Activated gamma-delta T cell treated with Interleukin-2 at 50 U/mL for 16 hours (primary cell): ENCODE results near the gene IMMP2L.
"Not testable (repeated sequence)": the region's sequence is repeated elsewhere in the genome, so short reads cannot be mapped to it uniquely, and the experiment has no call there.

Experiments
- DNase-seq: peaks from one replicate; pipeline ENCODE4 v3.0.0-alpha.2; 2020

The IMMP2L gene

DNA sequence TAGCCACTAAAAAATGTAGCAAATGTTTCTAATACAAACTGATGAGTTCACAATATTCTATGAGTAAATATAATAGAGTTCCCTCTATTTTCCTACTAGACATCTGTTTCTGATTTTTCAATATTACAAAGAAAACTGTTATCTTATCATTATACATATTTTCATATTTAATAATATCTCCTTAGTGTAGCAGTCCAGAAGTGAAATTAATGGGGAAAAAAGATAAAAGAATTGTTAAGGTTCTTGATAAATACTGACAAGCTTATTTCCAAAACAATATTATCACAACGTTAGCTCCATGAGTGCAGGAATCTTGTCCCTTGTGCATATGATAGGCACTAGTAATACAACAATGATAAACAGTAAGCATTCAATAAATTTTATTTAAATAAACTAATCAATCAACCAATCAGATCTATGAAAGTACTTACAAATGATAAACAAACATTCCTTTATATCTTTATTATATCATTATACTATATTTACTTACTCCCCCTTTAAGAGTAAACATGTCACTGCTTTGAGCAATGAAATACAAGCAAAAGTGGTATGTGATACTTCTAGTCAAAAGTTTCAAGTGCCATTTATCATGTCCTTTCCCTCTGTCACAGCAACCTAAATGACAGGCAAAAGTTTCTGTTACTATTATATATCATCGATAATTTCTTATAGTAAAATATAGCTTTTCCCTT is 103.1 kb downstream of the IMMP2L start:
- DNase-seq, result no peak

- not testable (repeated sequence) for DNase-seq
Observed at GRCh38 chr7:111450705-111451104, 111.6 kb downstream of the IMMP2L start.

DNA sequence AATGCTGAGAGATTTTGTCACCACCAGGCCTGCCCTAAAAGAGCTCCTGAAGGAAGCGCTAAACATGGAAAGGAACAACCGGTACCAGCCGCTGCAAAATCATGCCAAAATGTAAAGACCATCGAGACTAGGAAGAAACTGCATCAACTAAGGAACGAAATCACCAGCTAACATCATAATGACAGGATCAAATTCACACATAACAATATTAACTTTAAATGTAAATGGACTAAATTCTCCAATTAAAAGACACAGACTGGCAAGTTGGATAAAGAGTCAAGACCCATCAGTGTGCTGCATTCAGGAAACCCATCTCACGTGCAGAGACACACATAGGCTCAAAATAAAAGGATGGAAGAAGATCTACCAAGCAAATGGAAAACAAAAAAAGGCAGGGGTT is 114.8 kb downstream of the IMMP2L start:
- DNase-seq, result not testable (repeated sequence)

GRCh38 chr7:111439977-111440376 is 122.3 kb downstream of the IMMP2L start:
- no peak for DNase-seq

DNA sequence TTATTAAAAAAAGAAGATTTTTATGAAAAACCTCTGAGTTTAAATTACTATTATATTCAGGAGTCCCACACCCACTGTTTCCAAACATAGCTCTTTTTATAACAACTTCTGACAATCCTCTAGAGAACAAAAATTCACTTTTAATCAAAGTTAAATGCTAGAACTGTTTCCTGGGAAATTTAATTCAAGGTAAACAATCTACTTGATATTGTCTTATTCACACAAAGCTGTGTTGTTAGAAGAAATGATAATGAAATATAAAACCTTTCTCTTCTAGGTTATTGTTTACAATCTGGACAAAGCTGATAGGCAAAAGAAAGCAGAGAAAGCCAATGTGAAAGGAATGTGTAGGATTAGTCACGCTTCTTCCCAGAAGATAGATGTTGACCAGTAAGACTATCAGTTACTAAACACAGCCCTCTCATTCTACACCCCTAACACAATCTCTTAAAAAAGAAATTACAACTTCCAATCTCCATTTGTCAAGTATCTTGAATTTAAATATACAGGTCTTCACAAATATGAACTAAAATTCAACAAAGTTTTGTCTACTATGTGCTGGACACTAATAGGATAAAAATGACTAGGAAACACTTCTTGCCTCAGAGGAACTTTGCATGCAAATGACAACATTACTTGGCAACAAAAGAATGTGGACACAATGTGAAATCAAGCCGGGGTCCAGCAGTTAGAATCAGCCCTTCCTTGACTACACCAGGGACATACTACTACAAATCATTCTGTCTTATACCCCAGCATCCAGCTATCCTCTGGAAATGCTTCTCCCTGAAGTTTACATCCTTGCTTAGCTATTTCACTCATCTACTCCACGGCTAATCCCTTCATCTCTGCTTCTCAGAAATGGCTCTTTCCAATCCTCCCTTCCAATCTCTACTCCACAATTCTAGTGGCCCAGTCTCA is 123.7 kb downstream of the IMMP2L start:
- no peak for DNase-seq

GRCh38 chr7:111437736-111438135 is 124.6 kb downstream of the IMMP2L start:
- DNase-seq, result no peak

DNA sequence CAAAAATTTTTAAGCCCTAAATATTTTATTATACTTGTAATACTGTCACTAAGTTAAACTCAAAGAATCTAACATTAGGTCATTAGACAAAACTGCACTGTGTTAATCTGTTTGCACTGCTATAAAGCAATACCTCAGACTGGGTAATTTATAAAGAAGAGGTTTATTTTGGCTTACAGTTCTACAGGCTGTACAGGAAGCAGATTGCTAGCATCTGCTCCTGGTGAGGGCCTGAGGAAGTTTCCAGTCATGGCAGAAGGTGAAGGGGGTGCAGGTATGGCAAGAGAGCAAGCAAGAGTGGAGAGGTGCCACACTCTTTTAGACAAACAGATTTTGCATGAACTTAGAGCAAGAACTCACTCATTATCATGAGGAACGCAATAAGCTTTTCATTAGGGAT is 125.7 kb downstream of the IMMP2L start:
- DNase-seq, result no peak

GRCh38 chr7:111433426-111433825 is 128.9 kb downstream of the IMMP2L start:
- no peak for DNase-seq

GRCh38 chr7:111429781-111430180 is 132.5 kb downstream of the IMMP2L start:
- no peak for DNase-seq

DNA sequence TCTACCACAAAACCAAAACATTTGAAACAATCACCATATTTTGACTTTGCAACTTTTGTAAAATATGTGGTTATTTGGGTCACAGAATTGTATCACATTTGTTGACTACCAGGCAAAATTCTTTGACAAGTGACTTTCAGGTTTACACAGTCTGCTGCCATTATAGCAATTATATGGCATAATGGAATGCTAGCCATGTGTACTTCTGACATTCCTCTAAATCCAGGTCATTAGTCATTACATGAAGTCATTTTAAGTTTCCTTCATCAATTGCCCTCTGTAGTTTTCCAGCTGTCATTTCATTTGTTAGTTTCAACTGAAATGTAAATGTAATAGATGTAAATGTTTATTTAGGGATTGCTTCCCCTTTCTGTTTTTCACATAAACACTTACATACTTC is 137.5 kb downstream of the IMMP2L start:
- no peak for DNase-seq

DNA sequence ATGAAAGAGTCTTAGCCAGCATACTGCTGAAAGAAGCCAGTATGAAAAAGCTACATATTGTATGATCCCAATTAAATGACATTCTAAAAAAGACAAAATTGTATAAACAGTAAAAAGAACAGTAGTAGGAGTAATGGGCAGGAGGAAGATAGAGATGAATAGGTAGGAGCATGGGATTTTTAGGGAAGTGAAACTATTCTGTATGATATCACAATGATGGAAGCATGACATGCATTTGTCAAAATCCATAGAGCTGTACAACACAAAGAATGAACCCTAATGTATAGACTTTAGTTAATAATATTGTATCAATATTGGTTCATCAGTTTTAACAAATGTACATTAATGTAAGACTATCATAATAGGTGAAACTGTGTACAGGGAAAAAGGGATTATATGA is 147.9 kb downstream of the IMMP2L start:
- no peak for DNase-seq

- no peak for DNase-seq
Observed at GRCh38 chr7:111413739-111414138, 148.6 kb downstream of the IMMP2L start.

GRCh38 chr7:111410899-111411298 is 151.4 kb downstream of the IMMP2L start:
- no peak for DNase-seq

DNA sequence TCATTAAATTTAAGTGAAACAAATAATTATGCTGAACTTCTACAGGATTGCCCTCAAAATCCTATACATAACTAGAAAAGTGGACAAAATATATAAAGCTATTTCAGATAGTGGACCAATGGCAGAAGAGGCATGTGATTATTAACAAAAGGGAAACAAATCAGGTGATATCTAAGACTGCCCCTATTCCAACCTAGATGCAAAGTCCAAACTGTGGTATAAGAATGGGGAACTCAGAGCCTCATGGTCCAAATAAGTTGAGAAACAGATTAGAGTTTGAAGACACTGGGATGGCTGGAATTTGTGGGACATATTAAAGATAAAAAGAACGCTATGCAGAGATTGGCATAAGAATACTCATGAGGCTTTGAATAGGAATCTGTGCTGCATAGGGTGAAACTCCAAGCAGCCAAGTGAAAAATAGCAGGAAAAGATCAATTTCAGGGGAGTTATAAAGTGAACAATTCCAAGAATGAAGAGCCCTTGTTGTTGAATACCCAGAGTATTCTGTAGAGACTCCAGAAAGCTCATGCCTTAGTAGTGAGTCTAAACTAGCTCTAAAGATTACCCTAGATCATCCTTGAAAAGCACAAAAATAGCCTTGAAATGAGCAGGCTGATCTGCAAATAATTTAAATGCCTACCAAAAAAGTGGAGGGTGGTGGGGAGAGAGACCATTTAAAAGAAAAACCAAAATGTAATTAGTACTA is 152.4 kb downstream of the IMMP2L start:
- no peak for DNase-seq

- no peak for DNase-seq
Observed at GRCh38 chr7:111408724-111409123, 153.6 kb downstream of the IMMP2L start.

DNA sequence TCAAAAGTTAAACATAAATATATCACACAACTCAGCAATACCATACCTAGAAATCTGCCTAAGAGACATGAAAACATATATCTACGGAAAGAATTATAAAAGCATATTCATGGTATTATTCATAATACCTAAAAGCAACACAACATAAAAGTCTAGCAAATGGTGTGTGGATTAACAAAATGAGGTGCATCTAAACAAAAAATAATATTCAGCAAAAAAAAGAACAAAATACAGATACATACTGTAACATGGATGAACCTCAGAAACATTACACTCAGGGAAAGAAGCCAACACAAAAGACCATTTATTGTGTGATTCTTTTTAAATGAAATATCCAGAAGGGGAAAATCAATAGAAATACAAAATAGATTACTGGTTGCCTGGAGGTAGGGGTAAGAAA is 155.0 kb downstream of the IMMP2L start:
- no peak for DNase-seq

GRCh38 chr7:111405621-111406020 is 156.7 kb downstream of the IMMP2L start:
- no peak for DNase-seq

- DNase-seq, result no peak
Observed at GRCh38 chr7:111401516-111401915, 160.8 kb downstream of the IMMP2L start.

DNA sequence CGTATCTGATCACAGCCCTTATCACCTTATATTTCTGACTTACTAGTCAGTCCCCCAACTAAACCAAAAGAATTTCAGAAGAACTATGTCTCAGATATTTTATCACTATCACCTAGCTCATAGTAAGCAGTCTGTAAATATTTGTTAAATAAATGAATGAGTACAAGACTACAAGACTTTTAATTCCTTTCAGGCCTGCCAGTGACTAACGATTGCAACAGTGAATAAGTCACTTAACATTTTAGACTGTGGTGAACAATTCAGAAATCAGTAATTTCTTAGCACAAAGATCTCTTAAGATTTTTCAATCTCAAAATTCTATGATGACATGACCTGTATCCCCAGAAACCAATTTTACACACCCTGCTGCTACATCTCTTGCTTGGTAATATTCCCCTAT is 162.2 kb downstream of the IMMP2L start:
- DNase-seq, result no peak

DNA sequence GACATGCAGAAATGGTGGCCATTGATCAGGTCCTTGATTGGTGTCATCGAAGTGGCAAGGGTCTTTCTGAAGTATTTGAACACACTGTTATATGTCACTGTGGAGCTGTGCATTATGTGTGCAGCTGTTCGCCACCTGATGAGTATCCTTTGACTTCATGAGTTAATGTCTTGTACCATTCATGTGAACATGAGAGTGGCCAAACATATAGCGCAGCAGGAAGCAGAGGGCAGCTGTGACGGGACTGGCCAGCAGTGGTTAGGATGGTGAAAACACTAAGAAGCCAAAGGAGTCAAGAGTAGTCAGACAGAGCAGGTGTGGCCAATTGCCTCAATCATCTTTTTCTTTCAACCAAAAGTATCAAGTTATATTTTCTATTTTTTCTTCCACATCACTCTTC is 167.4 kb downstream of the IMMP2L start:
- no peak for DNase-seq

GRCh38 chr7:111393011-111393754 is 169.1 kb downstream of the IMMP2L start:
- DNase-seq, result no peak

DNA sequence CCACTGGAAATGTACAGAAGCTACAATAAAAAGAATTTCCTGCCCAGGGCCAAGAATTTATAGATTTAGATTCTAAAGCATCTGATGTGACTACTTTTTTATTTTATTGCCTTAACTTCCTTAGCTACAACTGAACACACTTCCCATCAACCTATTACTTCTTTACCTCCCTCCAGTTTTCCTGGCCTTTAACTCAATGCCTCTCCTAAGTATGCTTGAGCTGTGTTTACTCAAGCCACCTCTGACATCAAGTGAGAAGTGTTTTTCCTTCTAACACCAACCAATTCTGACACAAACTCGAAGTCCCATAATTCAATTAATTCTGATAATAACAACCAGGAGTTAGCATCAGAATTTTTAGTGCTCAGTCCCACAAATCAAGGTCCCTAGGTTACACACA is 170.0 kb downstream of the IMMP2L start:
- DNase-seq, result no peak

DNA sequence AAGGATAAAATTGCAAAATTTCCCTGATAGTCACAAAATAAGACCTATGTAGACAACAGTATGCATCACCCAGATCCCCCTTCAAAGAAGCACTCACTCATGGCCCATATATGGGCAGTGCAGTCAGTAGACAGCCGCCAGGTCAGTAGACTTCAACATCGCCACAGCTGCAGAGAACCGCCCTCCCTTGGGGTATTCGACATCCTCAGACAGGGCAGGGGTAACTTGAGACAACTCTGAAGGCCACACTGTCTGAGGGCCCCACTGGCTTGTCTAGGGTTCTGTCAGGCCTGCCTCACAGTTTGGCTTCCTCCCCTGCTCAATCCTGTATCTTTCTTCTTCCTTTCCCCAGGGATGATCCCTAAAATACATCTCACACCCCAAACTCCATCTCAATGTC is 172.3 kb downstream of the IMMP2L start:
- no peak for DNase-seq
